Jurkat, Clone E6-1 (cell line): Measurements from ENCODE around the gene ETV6.

Source experiments
- DNase-seq: peaks from one replicate; pipeline ENCODE4 v3.0.0-alpha.2; 2011; ENCODE audit warnings: low read depth, low spot score
- H3K4me3 ChIP-seq: 2 replicates; pipeline ENCODE4 v1.5.1; 2011; ENCODE audit warnings: mild to moderate bottlenecking, low read length, control low read depth, moderate library complexity

ETV6 gene

GRCh38 chr12:11780521-11781101 lies 131.1 kb downstream of the ETV6 start:
- no peak for DNase-seq
- no peak overlapping the region for H3K4me3 ChIP-seq

GRCh38 chr12:11782914-11783420 lies 133.5 kb downstream of the ETV6 start:
- H3K4me3 ChIP-seq, result no peak overlapping the region
- DNase-seq, result no peak

DNA sequence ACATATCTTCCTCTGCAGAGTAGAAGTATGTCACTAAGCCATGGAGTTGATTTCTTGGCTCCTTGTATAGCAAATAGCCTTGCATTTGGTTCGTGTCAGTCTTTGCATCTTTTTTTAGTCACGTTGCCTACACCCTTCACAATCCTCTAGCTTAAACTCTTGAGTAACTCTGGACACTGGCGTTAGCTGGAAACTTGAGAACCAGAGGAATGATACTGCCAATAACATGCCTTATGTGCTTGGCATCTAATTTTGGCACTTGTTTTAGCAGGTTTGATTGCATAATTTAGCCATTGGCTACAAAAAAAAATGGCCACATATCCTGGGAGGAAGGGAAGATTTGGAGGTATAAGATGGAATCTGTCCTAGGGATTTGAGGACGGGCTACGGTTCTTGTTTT lies 136.2 kb downstream of the ETV6 start:
- no peak for DNase-seq

GRCh38 chr12:11786638-11787365 lies 137.3 kb downstream of the ETV6 start:
- H3K4me3 ChIP-seq, result no peak overlapping the region
- no peak for DNase-seq

More for the DNA sequence above, 136.2 kb downstream of the ETV6 start:
- H3K4me3 ChIP-seq, result no peak overlapping the region

GRCh38 chr12:11787437-11787836 lies 138.0 kb downstream of the ETV6 start:
- DNase-seq, result no peak
- H3K4me3 ChIP-seq, result no peak overlapping the region

GRCh38 chr12:11787933-11788849 lies 138.7 kb downstream of the ETV6 start:
- peak; percentile 92 for DNase-seq
- no peak overlapping the region for H3K4me3 ChIP-seq

- H3K4me3 ChIP-seq, result no peak overlapping the region
- no peak for DNase-seq
Observed at GRCh38 chr12:11793921-11794710, 144.6 kb downstream of the ETV6 start.

DNA sequence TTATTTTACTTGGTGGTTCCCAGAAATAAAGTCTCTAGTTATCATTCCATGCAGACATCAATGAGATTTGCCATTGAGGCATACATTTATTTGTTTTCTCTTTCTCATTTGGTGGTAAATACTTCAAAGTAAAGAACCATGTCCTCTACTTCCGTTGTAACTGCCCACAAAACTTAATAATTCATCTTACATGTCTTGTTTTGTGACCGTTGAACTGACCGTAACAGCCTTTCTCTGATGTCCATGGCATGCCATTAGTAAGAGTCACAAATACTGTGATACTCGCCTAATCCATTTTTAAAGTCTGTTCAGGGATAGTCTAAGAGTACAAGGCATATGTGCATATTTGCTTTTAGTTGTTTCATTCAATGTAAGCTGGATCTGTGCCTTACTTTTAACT lies 145.3 kb downstream of the ETV6 start:
- H3K4me3 ChIP-seq, result no peak overlapping the region
- DNase-seq, result no peak

GRCh38 chr12:11795192-11795912 lies 145.9 kb downstream of the ETV6 start:
- no peak overlapping the region for H3K4me3 ChIP-seq
- DNase-seq, result no peak

DNA sequence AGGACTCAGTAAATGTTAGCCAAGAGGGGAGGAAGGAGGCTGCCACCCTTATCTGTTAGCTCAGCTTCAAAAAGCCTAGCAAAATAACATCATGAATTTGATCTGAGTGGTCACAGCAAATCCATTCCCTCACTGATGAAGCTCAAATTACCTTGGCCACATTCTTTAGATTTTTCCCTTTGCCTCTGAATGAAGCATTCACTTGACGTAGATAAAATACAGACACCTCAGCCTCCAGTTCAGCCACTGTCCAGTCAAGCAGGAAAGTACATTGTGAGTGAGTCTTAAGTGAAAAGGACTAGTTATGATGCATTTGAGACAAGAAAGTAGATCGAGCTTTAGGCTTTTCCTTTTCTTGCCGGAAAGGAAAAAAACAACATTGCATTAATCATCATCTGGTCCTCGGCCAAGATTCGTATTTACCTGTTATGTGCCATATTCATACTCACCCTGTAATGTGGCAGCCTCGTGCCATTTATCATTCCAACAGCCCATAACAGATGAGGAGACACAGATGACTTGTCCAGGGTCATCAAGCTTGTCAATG lies 146.5 kb downstream of the ETV6 start:
- no peak for DNase-seq
- no peak overlapping the region for H3K4me3 ChIP-seq

GRCh38 chr12:11797317-11797913 lies 147.9 kb downstream of the ETV6 start:
- peak; percentile 77 for DNase-seq

DNA sequence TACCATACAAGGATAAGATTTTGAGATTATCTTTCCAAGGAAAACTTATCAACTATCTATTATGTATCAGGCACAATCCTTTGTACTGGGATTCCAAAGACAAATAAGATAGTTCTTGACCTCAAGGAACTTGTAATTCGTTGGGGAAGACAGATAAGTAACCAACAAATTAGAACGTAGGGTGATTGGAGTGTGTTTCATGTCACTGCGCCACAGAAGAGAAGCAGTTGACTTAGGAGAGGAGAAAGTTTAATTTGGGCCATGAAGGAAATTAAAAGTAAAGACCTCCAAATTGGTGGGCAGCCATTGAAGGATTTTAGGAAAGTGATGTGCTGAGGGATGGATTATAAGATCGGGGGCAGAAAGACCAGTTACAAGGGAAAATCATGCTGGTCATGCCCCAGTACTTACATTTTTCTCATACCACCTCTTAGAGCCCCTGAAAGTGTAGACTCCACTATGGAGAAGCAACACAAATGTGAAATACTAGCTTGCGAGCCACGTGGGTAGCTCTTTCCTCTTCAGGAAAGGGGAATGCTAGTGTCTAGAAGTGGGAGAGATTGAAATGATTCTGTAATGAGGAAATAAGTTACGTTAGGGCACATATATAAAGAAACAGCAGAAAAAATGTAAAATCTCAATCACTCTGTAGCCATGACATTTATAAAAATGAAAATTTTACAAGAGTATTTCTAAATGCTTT lies 148.7 kb downstream of the ETV6 start:
- H3K4me3 ChIP-seq, result peak overlapping the region; percentile 4; the same call in 1 of the 2 replicates
- DNase-seq, result no peak

More at GRCh38 chr12:11797317-11797913, 147.9 kb downstream of the ETV6 start:
- no peak overlapping the region for H3K4me3 ChIP-seq

DNA sequence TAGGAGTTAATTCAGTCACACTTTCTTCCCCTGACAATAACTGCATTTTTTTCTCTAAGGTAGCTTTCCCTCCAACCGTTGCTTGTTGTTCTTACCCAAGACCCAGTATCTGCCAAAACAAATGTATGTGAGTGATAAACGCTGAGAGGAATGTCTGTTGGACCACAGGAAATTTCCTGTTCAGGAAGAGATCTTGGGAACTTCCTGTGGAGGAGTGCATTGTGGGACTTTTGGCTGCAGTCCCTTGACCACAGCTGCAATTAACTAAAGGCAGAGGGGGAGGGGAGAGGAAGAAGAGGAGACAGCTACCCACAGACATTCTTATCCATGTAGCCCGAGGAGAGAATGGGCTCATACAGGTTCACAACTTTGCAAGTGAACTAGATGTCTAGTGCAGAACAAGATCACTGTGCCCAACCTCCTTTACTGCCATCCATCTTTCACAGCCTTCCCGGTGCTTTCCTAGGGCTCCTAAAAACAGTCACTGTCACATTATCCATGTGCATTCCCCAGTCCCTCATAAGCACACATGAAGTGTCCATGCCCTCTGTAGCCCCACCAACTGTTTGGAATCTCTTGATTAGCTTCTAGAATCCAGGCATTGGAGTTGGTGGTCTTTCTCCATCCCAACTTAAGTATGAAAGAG lies 149.5 kb downstream of the ETV6 start:
- no peak overlapping the region; the same call in 1 of the 2 replicates for H3K4me3 ChIP-seq
- DNase-seq, result peak; percentile 100

- no peak for DNase-seq
- H3K4me3 ChIP-seq, result no peak overlapping the region
Observed at GRCh38 chr12:11799502-11799873, 150.0 kb downstream of the ETV6 start.

DNA sequence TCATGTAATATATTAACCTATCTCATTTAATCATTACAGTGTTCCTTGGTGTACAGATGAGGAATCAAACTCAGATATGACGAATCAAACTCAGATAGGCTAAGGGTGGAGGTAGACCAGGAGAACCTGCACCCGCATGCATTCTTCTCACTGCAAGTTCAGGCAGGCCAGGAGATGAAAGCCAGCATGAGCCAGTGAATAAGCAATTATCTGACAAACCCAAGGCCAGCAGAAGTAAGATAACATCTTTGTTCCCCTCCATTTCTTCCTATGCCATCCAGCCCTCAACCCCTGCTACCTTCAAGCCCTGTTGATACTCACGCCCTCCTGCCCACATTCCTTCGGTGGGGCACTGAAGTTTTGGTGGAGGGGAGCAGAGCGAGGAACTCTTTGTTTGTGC lies 152.2 kb downstream of the ETV6 start:
- H3K4me3 ChIP-seq, result no peak overlapping the region

GRCh38 chr12:11804130-11804529 lies 154.7 kb downstream of the ETV6 start:
- H3K4me3 ChIP-seq, result no peak overlapping the region
- no peak for DNase-seq

More for the DNA sequence above, 152.2 kb downstream of the ETV6 start:
- DNase-seq, result no peak

GRCh38 chr12:11805043-11805442 lies 155.6 kb downstream of the ETV6 start:
- DNase-seq, result peak; percentile 84
- H3K4me3 ChIP-seq, result no peak overlapping the region
